Measurements from ENCODE around the gene FMN1.
"Not testable (repeated sequence)": the region's sequence is repeated elsewhere in the genome, so short reads cannot be mapped to it uniquely, and the experiment has no call there.

DNA sequence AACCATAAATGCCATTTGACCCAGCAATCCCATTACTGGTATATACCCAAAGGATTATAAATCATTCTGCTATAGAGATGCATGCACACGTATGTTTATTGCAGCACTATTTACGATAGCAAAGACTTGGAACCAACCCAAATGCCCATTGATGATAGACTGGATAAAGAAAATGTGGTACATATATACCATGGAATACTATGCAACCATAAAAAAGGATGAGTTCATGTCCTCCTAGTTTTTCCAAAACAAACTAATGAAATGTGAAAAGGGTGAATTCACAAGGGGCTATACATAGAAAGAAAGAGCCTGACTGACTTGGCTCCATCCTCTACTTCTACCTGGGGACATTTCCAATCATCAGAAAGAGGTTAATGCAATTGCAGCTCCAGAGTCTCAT, 347.8 kb downstream of the FMN1 start:
- TF ChIP-seq, protein P1, sequence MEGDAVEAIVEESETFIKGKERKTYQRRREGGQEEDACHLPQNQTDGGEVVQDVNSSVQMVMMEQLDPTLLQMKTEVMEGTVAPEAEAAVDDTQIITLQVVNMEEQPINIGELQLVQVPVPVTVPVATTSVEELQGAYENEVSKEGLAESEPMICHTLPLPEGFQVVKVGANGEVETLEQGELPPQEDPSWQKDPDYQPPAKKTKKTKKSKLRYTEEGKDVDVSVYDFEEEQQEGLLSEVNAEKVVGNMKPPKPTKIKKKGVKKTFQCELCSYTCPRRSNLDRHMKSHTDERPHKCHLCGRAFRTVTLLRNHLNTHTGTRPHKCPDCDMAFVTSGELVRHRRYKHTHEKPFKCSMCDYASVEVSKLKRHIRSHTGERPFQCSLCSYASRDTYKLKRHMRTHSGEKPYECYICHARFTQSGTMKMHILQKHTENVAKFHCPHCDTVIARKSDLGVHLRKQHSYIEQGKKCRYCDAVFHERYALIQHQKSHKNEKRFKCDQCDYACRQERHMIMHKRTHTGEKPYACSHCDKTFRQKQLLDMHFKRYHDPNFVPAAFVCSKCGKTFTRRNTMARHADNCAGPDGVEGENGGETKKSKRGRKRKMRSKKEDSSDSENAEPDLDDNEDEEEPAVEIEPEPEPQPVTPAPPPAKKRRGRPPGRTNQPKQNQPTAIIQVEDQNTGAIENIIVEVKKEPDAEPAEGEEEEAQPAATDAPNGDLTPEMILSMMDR (IDR thresholded peaks at IDR 0.05): not testable (repeated sequence)
- not testable (repeated sequence) for TF ChIP-seq POLR2A, EP300, POLR2AphosphoS5 (IDR thresholded peaks at IDR 0.05)
